Loucy (cell line): ENCODE measurements around the gene TIMM29.

Source experiments
- H2AFZ ChIP-seq: fragments of 200-600 bp; sonication (generic); 2 replicates; pipeline ENCODE4 v1.6.0; 2016; ENCODE audit warnings: antibody characterized with exemption, mild to moderate bottlenecking, low read length, moderate library complexity
- H3F3A ChIP-seq: fragments of 200-600 bp; 2 replicates; pipeline ENCODE4 v1.6.0; 2016; ENCODE audit warnings: antibody characterized with exemption, low read depth, mild to moderate bottlenecking
- H3K27me3 ChIP-seq: fragments of 200-600 bp; sonication (generic); 2 replicates; pipeline ENCODE4 v1.6.1; 2014; ENCODE audit warnings: low read length, mild to moderate bottlenecking; ENCODE audit not compliant: insufficient read depth, poor library complexity, severe bottlenecking
- H3K36me3 ChIP-seq: fragments of 200-600 bp; sonication (generic); 2 replicates; pipeline ENCODE4 v1.6.1; 2016; ENCODE audit warnings: low read length; ENCODE audit not compliant: insufficient read depth
- H3K4me1 ChIP-seq: fragments of 200-600 bp; sonication (generic); 2 replicates; pipeline ENCODE4 v1.5.1; 2014; ENCODE audit warnings: low read length, mild to moderate bottlenecking; ENCODE audit not compliant: insufficient read depth, poor library complexity, severe bottlenecking
- H3K4me2 ChIP-seq: fragments of 200-600 bp; sonication (generic); 2 replicates; pipeline ENCODE4 v1.6.0; 2014; ENCODE audit warnings: antibody characterized with exemption, low read length, low read depth, mild to moderate bottlenecking; ENCODE audit not compliant: poor library complexity, severe bottlenecking
- H3K4me3 ChIP-seq: fragments of 200-600 bp; sonication (generic); 2 replicates; pipeline ENCODE4 v1.5.1; 2014; ENCODE audit warnings: low read length, mild to moderate bottlenecking, mixed read lengths; ENCODE audit not compliant: poor library complexity, severe bottlenecking
- H3K79me2 ChIP-seq: fragments of 200-600 bp; sonication (generic); 2 replicates; pipeline ENCODE4 v1.6.1; 2014; ENCODE audit warnings: low read length; ENCODE audit not compliant: insufficient read depth
- H3K9ac ChIP-seq: fragments of 200-600 bp; sonication (generic); 2 replicates; pipeline ENCODE4 v1.6.0; 2014; ENCODE audit warnings: mild to moderate bottlenecking, low read depth, low read length, moderate library complexity; ENCODE audit not compliant: poor library complexity, severe bottlenecking
- H3K9me2 ChIP-seq: fragments of 200-600 bp; sonication (generic); replicated peaks from 2 replicates; pipeline ENCODE4 v1.6.1; 2016; ENCODE audit warnings: low read depth, low read length, mixed read lengths
- H3K9me3 ChIP-seq: fragments of 200-600 bp; sonication (generic); 2 replicates; pipeline ENCODE4 v1.6.1; 2014; ENCODE audit warnings: mild to moderate bottlenecking, antibody characterized with exemption, low read length, low read depth; ENCODE audit not compliant: insufficient read depth
- H4K20me1 ChIP-seq: fragments of 200-600 bp; sonication (generic); 2 replicates; pipeline ENCODE4 v1.6.0; 2014; ENCODE audit warnings: antibody characterized with exemption, low read length, mild to moderate bottlenecking; ENCODE audit not compliant: insufficient read depth, poor library complexity, severe bottlenecking
- CTCF ChIP-seq: fragments of 200-600 bp; sonication (generic); conservative IDR thresholded peaks from 2 replicates; pipeline ENCODE4 v1.5.1; 2014; ENCODE audit warnings: mild to moderate bottlenecking, antibody characterized with exemption, low read length
- EZH2phosphoT487 ChIP-seq: fragments of 200-600 bp; IDR thresholded peaks from 2 replicates; pipeline ENCODE4 v1.6.1; 2018; ENCODE audit warnings: antibody characterized with exemption, mild to moderate bottlenecking, moderate library complexity, borderline replicate concordance

The TIMM29 gene

GRCh38 chr19:10919352-10920287, 9.0 kb upstream of the TIMM29 start:
- no peak overlapping the region for H2AFZ ChIP-seq
- H3K9me3 ChIP-seq = no peaks in the 10 kb centered on the region
- H3K9ac ChIP-seq = no peak overlapping the region
- no peaks in the 10 kb centered on the region for H3K79me2 ChIP-seq
- no peaks in the 10 kb centered on the region for H4K20me1 ChIP-seq
- peaks cover 41% of the 10 kb centered on the region; the same call in 1 of the 2 replicates for H3K36me3 ChIP-seq
- no peaks in the 10 kb centered on the region for H3K27me3 ChIP-seq
- H3K4me2 ChIP-seq = no peak overlapping the region
- no peaks in the 10 kb centered on the region for H3K4me1 ChIP-seq
- TF ChIP-seq CTCF (no peak), EZH2phosphoT487 (no peak)
- H3K4me3 ChIP-seq = no peak overlapping the region
- no peaks in the 10 kb centered on the region for H3F3A ChIP-seq
- H3K9me2 ChIP-seq = no peaks in the 10 kb centered on the region

GRCh38 chr19:10920288-10920655, 8.3 kb upstream of the TIMM29 start:
- Histone ChIP-seq H4K20me1 (no peaks in the 10 kb centered on the region), H3K36me3 (peaks cover 41% of the 10 kb centered on the region; the same call in 1 of the 2 replicates), H3K4me3 (no peak overlapping the region), H3K4me1 (no peaks in the 10 kb centered on the region), H3K79me2 (no peaks in the 10 kb centered on the region), H3K9ac (no peak overlapping the region), H2AFZ (no peak overlapping the region), H3K27me3 (no peaks in the 10 kb centered on the region), H3F3A (no peaks in the 10 kb centered on the region), H3K9me2 (no peaks in the 10 kb centered on the region), H3K9me3 (no peaks in the 10 kb centered on the region), H3K4me2 (no peak overlapping the region)
- TF ChIP-seq EZH2phosphoT487 (no peak), CTCF (no peak)

- H3K4me3 ChIP-seq = no peak overlapping the region
- H3K4me1 ChIP-seq = no peaks in the 10 kb centered on the region
- no peaks in the 10 kb centered on the region for H3K27me3 ChIP-seq
- H3K9me2 ChIP-seq = no peaks in the 10 kb centered on the region
- no peaks in the 10 kb centered on the region for H3K9me3 ChIP-seq
- no peak overlapping the region for H3K4me2 ChIP-seq
- no peaks in the 10 kb centered on the region for H3K79me2 ChIP-seq
- no peaks in the 10 kb centered on the region for H4K20me1 ChIP-seq
- peaks cover 41% of the 10 kb centered on the region; the same call in 1 of the 2 replicates for H3K36me3 ChIP-seq
- TF ChIP-seq EZH2phosphoT487 (no peak), CTCF (no peak)
- H2AFZ ChIP-seq = no peak overlapping the region
- no peak overlapping the region for H3K9ac ChIP-seq
- H3F3A ChIP-seq = no peaks in the 10 kb centered on the region
Measured at GRCh38 chr19:10920781-10921180, 7.8 kb upstream of the TIMM29 start.
